Gastrocnemius medialis (tissue), 4 donors: Measurements from ENCODE around the gene CCDC85B. TPM values are rescaled to one million over a fixed set of nuclear protein-coding genes. Genes with fewer than 3 reads are reported as not detected.
A peak's percentile ranks its signal among the peaks of the same experiment; 100 is the strongest.

Experiments
- ATAC-seq, 2 donors: fragments of 150-250 bp; one replicate each; pipeline ENCODE4 v1.9.1; 2016
- DNase-seq, 2 donors: peaks; one replicate each; pipeline ENCODE4 v3.0.0-alpha.2; 2019
- H3K27ac ChIP-seq, 4 donors: fragments of 200-600 bp; sonication (generic); 1 replicate in 1 of 4; 2 replicates in 3 of 4; pipeline ENCODE4 v1.5.1; 2016 to 2018; ENCODE audit warnings: mild to moderate bottlenecking in 2 of 4, moderate library complexity in 1 of 4
- H3K27me3 ChIP-seq, 3 donors: fragments of 200-600 bp; sonication (generic) in 2 of 3; 1 replicate in 1 of 3; 2 replicates in 2 of 3; pipeline versions ENCODE4 v1.5.1 to v1.6.0; 2016 to 2019; ENCODE audit warnings: mild to moderate bottlenecking in 1 of 3, moderate library complexity in 1 of 3
- H3K36me3 ChIP-seq, 2 donors: fragments of 200-600 bp; sonication (generic) in 1 of 2; one replicate each; pipeline ENCODE4 v1.5.1; 2017 to 2018
- H3K4me1 ChIP-seq, 2 donors: fragments of 200-600 bp; sonication (generic) in 1 of 2; one replicate each; pipeline ENCODE4 v1.5.1; 2016 to 2017; ENCODE audit warnings: mild to moderate bottlenecking in 2 of 2
- H3K4me3 ChIP-seq, 4 donors: fragments of 200-600 bp; sonication (generic) in 3 of 4; 1 replicate in 1 of 4; 2 replicates in 3 of 4; pipeline ENCODE4 v1.5.1; 2016 to 2019; ENCODE audit warnings: mild to moderate bottlenecking in 2 of 4
- H3K9me3 ChIP-seq, 3 donors: fragments of 200-600 bp; sonication (generic) in 2 of 3; 1 replicate in 1 of 3; 2 replicates in 2 of 3; pipeline ENCODE4 v1.5.1; 2016 to 2019
- POLR2A ChIP-seq, 2 donors: fragments of 450-650 bp; IDR thresholded peaks; one replicate each; pipeline ENCODE4 v1.6.1; 2017; ENCODE audit warnings: antibody characterized with exemption in 2 of 2, mild to moderate bottlenecking in 2 of 2, moderate library complexity in 2 of 2
- in situ Hi-C, 4 donors: fragments of 200-750 bp; cut with MboI; loops; one replicate each; pipeline versions ENCODE4 v1.15.0 to v1.8.0; 2017; ENCODE audit warnings: low sequenced_read_pairs in 4 of 4
- intact Hi-C: fragments of 100-400 bp; cut with DNase I; formaldehyde crosslinking; loops from one replicate; pipeline ENCODE4 v1.15.1; 2023; ENCODE audit warnings: low total_unique reads
- total RNA-seq, 4 donors: library from RNA; depleted of rRNA; stranded (reverse); fragments of >200 nt; gene quantifications; one replicate each; pipeline versions ENCODE4 v1.1.0 to v1.2.3, GENCODE V29; 2016
- TF ChIP-seq, protein P1 (sequence below), 5 experiments: fragments of 450-650 bp in 3 of 5; fragments of 200-600 bp in 2 of 5; sonication (generic) in 2 of 5; IDR thresholded peaks in 4 of 5; conservative IDR thresholded peaks in 1 of 5; 1 replicate in 4 of 5; 2 replicates in 1 of 5; pipeline ENCODE4 v1.5.1; 2016 to 2019; ENCODE audit warnings: antibody characterized with exemption in 5 of 5, mild to moderate bottlenecking in 3 of 5, moderate library complexity in 3 of 5

CCDC85B gene
- total RNA-seq, 4 donors from 2014 or later, result 25.4 to 81.3 (median 42.4) TPM

GRCh38 chr11:65873318-65874156 is 16.9 kb upstream of the CCDC85B start:
- DNase-seq, result peak; percentile 85 to 91
- intact Hi-C loops (loop anchor here (1.0 kb wide), 3 partner anchors 13 to 88 kb away; partner anchors contain the start of genes FIBP, MUS81 and SART1), in situ Hi-C loops (no loop called here)
- TF ChIP-seq, protein P1, sequence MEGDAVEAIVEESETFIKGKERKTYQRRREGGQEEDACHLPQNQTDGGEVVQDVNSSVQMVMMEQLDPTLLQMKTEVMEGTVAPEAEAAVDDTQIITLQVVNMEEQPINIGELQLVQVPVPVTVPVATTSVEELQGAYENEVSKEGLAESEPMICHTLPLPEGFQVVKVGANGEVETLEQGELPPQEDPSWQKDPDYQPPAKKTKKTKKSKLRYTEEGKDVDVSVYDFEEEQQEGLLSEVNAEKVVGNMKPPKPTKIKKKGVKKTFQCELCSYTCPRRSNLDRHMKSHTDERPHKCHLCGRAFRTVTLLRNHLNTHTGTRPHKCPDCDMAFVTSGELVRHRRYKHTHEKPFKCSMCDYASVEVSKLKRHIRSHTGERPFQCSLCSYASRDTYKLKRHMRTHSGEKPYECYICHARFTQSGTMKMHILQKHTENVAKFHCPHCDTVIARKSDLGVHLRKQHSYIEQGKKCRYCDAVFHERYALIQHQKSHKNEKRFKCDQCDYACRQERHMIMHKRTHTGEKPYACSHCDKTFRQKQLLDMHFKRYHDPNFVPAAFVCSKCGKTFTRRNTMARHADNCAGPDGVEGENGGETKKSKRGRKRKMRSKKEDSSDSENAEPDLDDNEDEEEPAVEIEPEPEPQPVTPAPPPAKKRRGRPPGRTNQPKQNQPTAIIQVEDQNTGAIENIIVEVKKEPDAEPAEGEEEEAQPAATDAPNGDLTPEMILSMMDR (IDR thresholded peaks at IDR 0.05 in 4 of 5, conservative IDR thresholded peaks at IDR 0.05 in 1 of 5), result no peak
- TF ChIP-seq POLR2A (IDR thresholded peaks at IDR 0.05), result peak; percentile 76 to 82
- Histone ChIP-seq H3K27me3 (no peaks in the 10 kb centered on the region), H3K4me3 (peak overlapping the region; percentile 54 to 63 (median 60)), H3K27ac (peak overlapping the region; percentile 80 to 87 (median 82)), H3K36me3 (no peaks in the 10 kb centered on the region), H3K9me3 (no peaks in the 10 kb centered on the region), H3K4me1 (peaks cover 0 to 19% of the 10 kb centered on the region in 2 donors)
- ATAC-seq, result peak; percentile 84 to 89

GRCh38 chr11:65879617-65880016 is 10.9 kb upstream of the CCDC85B start, which contains the start of gene CTSW:
TSS of gene CTSW (plus strand) at chr11:65879837. CDS start at chr11:65879855, 18 bp downstream.
- ATAC-seq (no peak), DNase-seq (no peak)
- Histone ChIP-seq H3K27ac (no peak within 1 kb of the TSS), H3K4me3 (no peak within 1 kb of the TSS), H3K36me3 (peaks cover 0 to 30% of the 10 kb centered on the region in 2 donors), H3K4me1 (no peaks in the 10 kb centered on the region), H3K27me3 (no peaks in the 10 kb centered on the region), H3K9me3 (no peaks in the 10 kb centered on the region)
- TF ChIP-seq POLR2A (IDR thresholded peaks at IDR 0.05), result no peak
- intact Hi-C loops (no loop called here), in situ Hi-C loops (loop anchor here (5.0 to 10.0 kb wide), 4 partner anchors 85 to 115 kb away; partner anchors contain the start of gene SART1 (in 1 of the 4))

DNA sequence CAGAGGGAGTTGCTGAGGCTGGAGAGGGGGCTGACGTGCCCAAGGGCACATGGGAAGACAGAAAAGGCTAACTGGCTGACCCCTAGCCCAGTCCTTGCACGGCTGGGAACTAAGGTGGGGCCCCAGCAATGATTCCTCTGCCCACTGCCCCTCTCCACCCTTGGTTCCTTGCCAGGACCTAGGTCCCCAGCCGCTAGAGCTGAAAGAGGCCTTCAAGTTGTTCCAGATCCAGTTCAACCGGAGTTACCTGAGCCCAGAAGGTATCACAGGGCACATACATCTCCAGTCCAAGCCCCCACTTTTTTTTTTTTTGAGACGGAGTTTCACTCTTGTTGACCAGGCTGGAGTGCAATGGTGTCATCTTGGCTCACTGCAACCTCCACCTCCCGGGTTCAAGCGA is 10.4 kb upstream of the CCDC85B start:
- H3K4me3 ChIP-seq, result no peak overlapping the region

DNA sequence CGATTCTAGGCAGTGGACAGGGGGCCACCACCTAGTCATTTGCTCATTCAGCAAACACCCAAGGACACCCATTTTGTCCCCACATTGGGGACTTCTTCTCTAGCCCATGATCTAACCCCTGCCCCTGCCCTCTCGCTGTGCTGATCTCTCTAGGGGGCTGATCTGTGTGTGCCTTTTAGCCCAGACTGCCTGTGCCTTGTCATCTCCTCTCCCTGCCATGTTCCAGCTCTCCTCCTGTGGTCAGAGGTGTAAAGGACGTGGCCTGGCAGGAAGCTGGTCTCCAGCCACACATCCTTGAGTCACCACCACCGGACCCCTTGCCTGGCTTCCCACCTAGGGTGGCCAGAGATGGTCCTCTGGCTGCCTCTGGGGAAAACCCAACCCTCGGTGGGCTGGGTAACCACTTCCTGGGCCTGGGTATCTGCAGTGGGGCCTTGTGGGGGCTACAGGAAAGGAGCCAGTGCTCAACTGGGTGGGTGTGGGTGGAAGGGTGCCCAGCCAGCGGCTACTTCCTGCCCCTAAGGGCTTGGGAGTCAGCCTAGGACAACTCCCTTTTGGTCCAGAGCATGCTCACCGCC is 9.5 kb upstream of the CCDC85B start:
- H3K4me1 ChIP-seq, result no peaks in the 10 kb centered on the region
- H3K27me3 ChIP-seq, result no peaks in the 10 kb centered on the region
- in situ Hi-C loops (loop anchor here (5.0 to 10.0 kb wide), 4 partner anchors 84 to 114 kb away; partner anchors contain the start of gene SART1 (in 1 of the 4)), intact Hi-C loops (no loop called here)
- DNase-seq, result no peak
- no peak overlapping the region for H3K4me3 ChIP-seq
- peaks cover 0 to 31% of the 10 kb centered on the region in 2 donors for H3K36me3 ChIP-seq
- no peak for ATAC-seq
- no peak overlapping the region for H3K27ac ChIP-seq
- TF ChIP-seq, protein P1 (IDR thresholded peaks at IDR 0.05 in 4 of 5, conservative IDR thresholded peaks at IDR 0.05 in 1 of 5), result no peak
- no peak for TF ChIP-seq POLR2A (IDR thresholded peaks at IDR 0.05)
- no peaks in the 10 kb centered on the region for H3K9me3 ChIP-seq

More for the DNA sequence above, 10.4 kb upstream of the CCDC85B start:
- in situ Hi-C loops (loop anchor here (5.0 to 10.0 kb wide), 4 partner anchors 85 to 115 kb away; partner anchors contain the start of gene SART1 (in 1 of the 4)), intact Hi-C loops (no loop called here)
- no peak for ATAC-seq
- H3K36me3 ChIP-seq, result peaks cover 0 to 30% of the 10 kb centered on the region in 2 donors
- H3K27me3 ChIP-seq, result no peaks in the 10 kb centered on the region
- TF ChIP-seq, protein P1 (IDR thresholded peaks at IDR 0.05 in 4 of 5, conservative IDR thresholded peaks at IDR 0.05 in 1 of 5), result no peak
- no peak for TF ChIP-seq POLR2A (IDR thresholded peaks at IDR 0.05)
- no peaks in the 10 kb centered on the region for H3K4me1 ChIP-seq
- H3K27ac ChIP-seq, result no peak overlapping the region
- no peak for DNase-seq
- no peaks in the 10 kb centered on the region for H3K9me3 ChIP-seq
